OCI-LY3 (cell line): ENCODE data around the gene POLR2M.

Experiments
- EZH2phosphoT487 ChIP-seq: fragments of 200-600 bp; shearing (Covaris generic); IDR thresholded peaks from 2 replicates; pipeline ENCODE4 v1.6.1; 2018; ENCODE audit warnings: antibody characterized with exemption, mixed run types, low read depth
- TF ChIP-seq, protein P1 (sequence below): fragments of 200-600, 300-600 bp; sonication (generic); IDR thresholded peaks from 2 replicates; pipeline ENCODE4 v1.5.1; 2014; ENCODE audit warnings: antibody characterized with exemption, low read length, low read depth

DNA sequence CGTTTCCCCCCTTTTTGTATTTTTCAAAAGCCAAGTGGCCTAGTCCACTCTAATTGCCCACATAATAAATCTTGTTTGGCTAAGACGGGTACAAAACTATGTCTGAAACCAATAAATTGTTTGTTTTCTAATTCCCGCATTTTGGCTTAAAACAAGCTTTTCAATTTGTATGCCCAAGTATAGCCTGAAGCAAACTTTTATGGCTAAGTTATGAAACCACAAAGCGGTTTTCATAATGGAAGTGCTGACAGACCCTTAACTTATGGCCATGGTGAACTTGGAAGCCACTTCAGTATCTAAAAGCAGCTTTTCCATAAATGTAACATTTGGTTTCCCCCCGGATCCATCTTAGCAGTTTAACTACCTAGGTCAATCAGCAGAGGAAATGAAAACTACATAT, 29.9 kb upstream of the POLR2M start:
- TF ChIP-seq, protein P1, sequence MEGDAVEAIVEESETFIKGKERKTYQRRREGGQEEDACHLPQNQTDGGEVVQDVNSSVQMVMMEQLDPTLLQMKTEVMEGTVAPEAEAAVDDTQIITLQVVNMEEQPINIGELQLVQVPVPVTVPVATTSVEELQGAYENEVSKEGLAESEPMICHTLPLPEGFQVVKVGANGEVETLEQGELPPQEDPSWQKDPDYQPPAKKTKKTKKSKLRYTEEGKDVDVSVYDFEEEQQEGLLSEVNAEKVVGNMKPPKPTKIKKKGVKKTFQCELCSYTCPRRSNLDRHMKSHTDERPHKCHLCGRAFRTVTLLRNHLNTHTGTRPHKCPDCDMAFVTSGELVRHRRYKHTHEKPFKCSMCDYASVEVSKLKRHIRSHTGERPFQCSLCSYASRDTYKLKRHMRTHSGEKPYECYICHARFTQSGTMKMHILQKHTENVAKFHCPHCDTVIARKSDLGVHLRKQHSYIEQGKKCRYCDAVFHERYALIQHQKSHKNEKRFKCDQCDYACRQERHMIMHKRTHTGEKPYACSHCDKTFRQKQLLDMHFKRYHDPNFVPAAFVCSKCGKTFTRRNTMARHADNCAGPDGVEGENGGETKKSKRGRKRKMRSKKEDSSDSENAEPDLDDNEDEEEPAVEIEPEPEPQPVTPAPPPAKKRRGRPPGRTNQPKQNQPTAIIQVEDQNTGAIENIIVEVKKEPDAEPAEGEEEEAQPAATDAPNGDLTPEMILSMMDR: no peak
- no peak for TF ChIP-seq EZH2phosphoT487
